ENCODE results near the gene MAT2B. TPM values are rescaled to one million over a fixed set of nuclear protein-coding genes. Genes with fewer than 3 reads are reported as not detected.
A peak's percentile ranks its signal among the peaks of the same experiment; 100 is the strongest.

MAT2B gene
- total RNA-seq = 10 to 100 TPM; 69.4 to 74.1 TPM

GRCh38 chr5:163505368-163506094, at the start of gene MAT2B:
TSS of gene MAT2B (plus strand) at chr5:163505619. CDS start at chr5:163505687, 68 bp downstream.
- H3K36me3 Mint-ChIP-seq (ENCODE audit: low read depth) = peaks cover 25% of the 10 kb centered on the region
- peak within 1 kb of the TSS; percentile 96 for H3K4me3 Mint-ChIP-seq
- CTCF ChIA-PET = interaction anchor here (1.1 to 4.1 kb wide), 6 partner anchors 9 to 51 kb away, joined by 3 to 25 read pairs (median 4); partner anchors contain the start of genes HMMR and NUDCD2
- no peaks in the 10 kb centered on the region for H3K9me3 Mint-ChIP-seq (ENCODE audit: insufficient read depth)
- no peaks in the 10 kb centered on the region for H3K27me3 Mint-ChIP-seq (ENCODE audit: low read depth)
- DNase-seq = peak; percentile 96
- peaks cover 40% of the 10 kb centered on the region for H3K4me1 Mint-ChIP-seq (ENCODE audit: low read depth)
- H3K27ac Mint-ChIP-seq = peak within 1 kb of the TSS; percentile 97
- POLR2A ChIA-PET = interaction anchor here (0.6 to 9.9 kb wide), 10 partner anchors 11 to 104 kb away, joined by 3 to 185 read pairs (median 4); partner anchors contain the start of genes HMMR and NUDCD2
- ATAC-seq = peak; percentile 93

- no peak overlapping the region for H3K27ac Mint-ChIP-seq
- peaks cover 59% of the 10 kb centered on the region for H3K36me3 Mint-ChIP-seq (ENCODE audit: low read depth)
- POLR2A ChIA-PET = interaction anchor here (7.9 kb wide), 1 partner anchor 15 kb away, joined by 153 read pairs; the partner anchor contains the start of gene CCNG1
- peaks cover 24% of the 10 kb centered on the region for H3K4me1 Mint-ChIP-seq (ENCODE audit: low read depth)
- H3K27me3 Mint-ChIP-seq (ENCODE audit: low read depth) = no peaks in the 10 kb centered on the region
- DNase-seq (no peak), ATAC-seq (no peak)
- no peaks in the 10 kb centered on the region for H3K9me3 Mint-ChIP-seq (ENCODE audit: insufficient read depth)
- no peak overlapping the region for H3K4me3 Mint-ChIP-seq
- CTCF ChIA-PET = interaction anchor here (1.2 kb wide), 1 partner anchor 11 kb away, joined by 4 read pairs; no protein-coding TSS in a partner anchor
Observed at GRCh38 chr5:163456029-163456589, 49.3 kb upstream of the MAT2B start.

- POLR2A ChIA-PET = interaction anchor here (6.6 to 7.9 kb wide), 2 partner anchors 16 to 49 kb away, joined by 153 to 185 read pairs; partner anchors contain the start of genes CCNG1 and MAT2B
- no peaks in the 10 kb centered on the region for H3K27me3 Mint-ChIP-seq (ENCODE audit: low read depth)
- CTCF ChIA-PET = interaction anchor here (1.2 kb wide), 1 partner anchor 12 kb away, joined by 4 read pairs; no protein-coding TSS in a partner anchor
- ATAC-seq (no peak), DNase-seq (no peak)
- H3K9me3 Mint-ChIP-seq (ENCODE audit: insufficient read depth) = no peaks in the 10 kb centered on the region
- peaks cover 57% of the 10 kb centered on the region for H3K36me3 Mint-ChIP-seq (ENCODE audit: low read depth)
- no peak overlapping the region for H3K27ac Mint-ChIP-seq
- no peak overlapping the region for H3K4me3 Mint-ChIP-seq
- peaks cover 27% of the 10 kb centered on the region for H3K4me1 Mint-ChIP-seq (ENCODE audit: low read depth)
Observed at GRCh38 chr5:163456840-163457239, 48.6 kb upstream of the MAT2B start.

DNA sequence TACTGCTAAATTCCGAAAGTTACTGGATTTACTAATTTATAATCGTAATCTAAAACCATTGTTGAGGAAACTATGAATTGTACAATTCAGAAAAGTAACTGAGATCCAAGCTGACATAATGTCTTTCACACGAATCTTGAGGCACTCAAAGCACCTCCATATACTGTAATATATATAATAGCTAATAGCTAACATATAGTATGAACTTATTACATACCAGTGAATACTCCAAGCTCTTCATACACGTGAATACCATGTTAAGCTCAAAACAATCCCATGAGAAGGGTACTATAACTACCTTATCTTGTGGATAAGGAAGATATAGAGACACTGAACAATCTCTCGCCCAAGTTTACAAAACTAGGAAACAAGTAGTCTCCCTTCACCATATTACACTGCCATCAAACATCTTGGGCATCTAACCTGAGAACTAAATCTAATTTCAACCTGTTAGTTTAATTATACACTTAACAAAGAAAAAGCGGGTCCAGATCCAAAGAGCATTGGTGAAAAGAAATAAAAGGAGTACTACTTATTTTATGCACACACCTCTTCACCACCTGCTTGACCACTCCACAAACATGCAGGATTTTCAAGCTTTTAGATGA, 46.5 kb upstream of the MAT2B start:
- ATAC-seq = no peak
- Mint-ChIP-seq H3K4me1 (ENCODE audit: low read depth) (peaks cover 37% of the 10 kb centered on the region), H3K4me3 (peak overlapping the region; percentile 96), H3K27me3 (ENCODE audit: low read depth) (no peaks in the 10 kb centered on the region), H3K36me3 (ENCODE audit: low read depth) (peaks cover 50% of the 10 kb centered on the region), H3K27ac (peak overlapping the region; percentile 100), H3K9me3 (ENCODE audit: insufficient read depth) (no peaks in the 10 kb centered on the region)
- no peak for DNase-seq
- ChIA-PET POLR2A (interaction anchor here (1.0 to 7.9 kb wide), 10 partner anchors 12 to 47 kb away, joined by 3 to 185 read pairs (median 15); partner anchors contain the start of genes CCNG1 and MAT2B), CTCF (interaction anchor here (1.0 to 4.4 kb wide), 10 partner anchors 8 to 51 kb away, joined by 3 to 25 read pairs (median 5); partner anchors contain the start of genes CCNG1 and MAT2B)

DNA sequence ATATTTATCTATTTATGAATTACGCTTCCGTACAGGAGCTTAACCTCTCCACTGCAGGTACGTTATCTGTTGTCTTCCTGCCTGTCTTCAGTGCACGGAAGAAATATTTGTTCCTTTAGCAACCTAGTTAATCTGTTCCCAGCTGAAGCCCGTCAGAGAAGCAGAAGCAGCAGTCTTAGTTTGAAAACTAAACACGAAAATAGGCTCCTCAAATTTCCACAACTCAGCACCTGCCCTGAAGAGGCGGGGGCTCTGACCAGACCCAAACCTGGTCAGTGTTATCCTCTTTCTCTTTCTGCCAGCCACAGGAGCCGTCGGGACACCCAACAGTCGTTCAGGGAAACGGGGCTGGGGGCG, 46.0 kb upstream of the MAT2B start:
- peaks cover 53% of the 10 kb centered on the region for H3K36me3 Mint-ChIP-seq (ENCODE audit: low read depth)
- POLR2A ChIA-PET = interaction anchor here (1.0 to 7.9 kb wide), 11 partner anchors 9 to 47 kb away, joined by 3 to 185 read pairs (median 15); partner anchors contain the start of genes CCNG1 and MAT2B
- no peaks in the 10 kb centered on the region for H3K27me3 Mint-ChIP-seq (ENCODE audit: low read depth)
- H3K9me3 Mint-ChIP-seq (ENCODE audit: insufficient read depth) = no peaks in the 10 kb centered on the region
- CTCF ChIA-PET = interaction anchor here (0.9 to 4.4 kb wide), 10 partner anchors 9 to 51 kb away, joined by 3 to 25 read pairs (median 7); partner anchors contain the start of genes CCNG1 and MAT2B
- no peak for ATAC-seq
- H3K4me1 Mint-ChIP-seq (ENCODE audit: low read depth) = peaks cover 42% of the 10 kb centered on the region
- peak overlapping the region; percentile 96 for H3K4me3 Mint-ChIP-seq
- H3K27ac Mint-ChIP-seq = peak overlapping the region; percentile 100
- no peak for DNase-seq

DNA sequence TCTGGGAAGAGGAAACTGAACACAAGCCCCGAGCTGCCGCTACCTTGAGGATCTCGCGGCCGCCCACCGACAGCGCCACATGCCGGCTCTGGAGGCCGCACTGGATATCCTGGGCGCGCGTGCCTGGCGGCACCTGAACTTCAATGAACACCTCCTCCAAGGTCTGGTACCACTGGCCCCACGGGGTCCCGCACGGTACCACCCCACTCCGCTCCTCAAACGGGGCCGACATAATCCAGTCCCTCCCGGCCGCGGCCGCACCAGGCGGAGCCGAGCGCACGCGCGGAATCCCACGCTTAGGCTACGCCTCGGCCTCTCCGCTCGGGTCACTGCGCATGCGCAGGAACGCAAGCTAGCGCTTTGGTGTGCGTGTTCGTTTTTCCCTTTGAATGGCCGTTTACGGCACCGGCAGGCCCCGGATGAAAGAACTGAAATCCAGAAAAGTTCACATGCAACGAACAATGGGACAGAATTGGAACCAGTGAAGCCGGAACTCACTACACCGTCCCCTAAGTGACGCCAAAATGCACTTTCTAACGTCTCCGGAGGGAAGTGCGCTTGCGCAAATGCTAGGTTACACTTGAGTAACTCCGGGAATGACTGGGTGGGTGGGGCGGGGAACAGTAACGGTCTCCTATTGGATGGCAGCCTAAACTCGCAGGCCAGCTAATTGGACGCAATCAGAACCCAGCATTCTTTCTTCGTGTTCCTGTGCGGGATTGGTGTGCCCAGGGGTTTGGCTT, 45.4 kb upstream of the MAT2B start, which contains the start of gene NUDCD2:
TSS of gene NUDCD2 (minus strand) at position 284 of the 743 bp plus-strand sequence. CDS start at position 232, 52 bp downstream.
- Mint-ChIP-seq H3K27ac (peak within 1 kb of the TSS; percentile 100), H3K27me3 (ENCODE audit: low read depth) (no peaks in the 10 kb centered on the region), H3K4me1 (ENCODE audit: low read depth) (peaks cover 45% of the 10 kb centered on the region), H3K36me3 (ENCODE audit: low read depth) (peaks cover 53% of the 10 kb centered on the region), H3K9me3 (ENCODE audit: insufficient read depth) (no peaks in the 10 kb centered on the region), H3K4me3 (peak within 1 kb of the TSS; percentile 96)
- ATAC-seq (peak; percentile 89), DNase-seq (peak; percentile 97)
- ChIA-PET CTCF (interaction anchor here (0.8 to 4.4 kb wide), 13 partner anchors 8 to 52 kb away, joined by 3 to 25 read pairs (median 6); partner anchors contain the start of genes CCNG1 and MAT2B), POLR2A (interaction anchor here (0.6 to 7.9 kb wide), 14 partner anchors 8 to 56 kb away, joined by 3 to 185 read pairs (median 15); partner anchors contain the start of genes CCNG1 and MAT2B)

DNA sequence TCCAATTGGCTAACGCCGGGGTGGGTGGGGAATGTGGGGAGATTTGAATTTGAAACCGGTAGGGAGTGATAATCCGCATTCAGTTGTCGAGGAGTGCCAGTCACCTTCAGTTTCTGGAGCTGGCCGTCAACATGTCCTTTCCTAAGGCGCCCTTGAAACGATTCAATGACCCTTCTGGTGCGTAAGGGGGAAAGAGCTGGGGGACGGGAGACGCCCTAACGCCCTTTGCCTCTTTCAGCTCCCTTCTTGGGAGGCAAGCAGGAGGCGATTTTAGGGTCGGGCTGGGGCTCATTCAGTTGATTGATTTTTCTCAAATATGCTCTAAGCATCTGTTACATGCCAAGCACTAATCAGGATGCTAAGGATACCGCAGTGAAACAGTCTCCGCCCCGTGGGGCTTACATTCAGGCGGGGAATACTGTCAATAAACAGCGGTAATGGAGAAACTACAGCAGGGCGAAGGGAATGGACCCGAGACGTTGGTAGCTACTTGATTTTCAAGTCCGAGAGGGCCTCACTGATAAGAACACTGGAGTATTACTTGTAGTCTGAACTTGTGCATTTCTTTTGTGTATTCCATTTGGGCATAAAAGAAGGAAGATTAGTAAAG, 44.8 kb upstream of the MAT2B start, which contains the start of gene HMMR:
TSS of gene HMMR (plus strand) at position 71 of the 610 bp plus-strand sequence. CDS start at position 132, 61 bp downstream.
- no peak for DNase-seq
- Mint-ChIP-seq H3K9me3 (ENCODE audit: insufficient read depth) (no peaks in the 10 kb centered on the region), H3K4me1 (ENCODE audit: low read depth) (peaks cover 42% of the 10 kb centered on the region), H3K36me3 (ENCODE audit: low read depth) (peaks cover 47% of the 10 kb centered on the region), H3K27me3 (ENCODE audit: low read depth) (no peaks in the 10 kb centered on the region), H3K27ac (peak within 1 kb of the TSS; percentile 100), H3K4me3 (peak within 1 kb of the TSS; percentile 96)
- ChIA-PET CTCF (interaction anchor here (0.8 to 4.4 kb wide), 8 partner anchors 14 to 52 kb away, joined by 3 to 25 read pairs (median 12); partner anchors contain the start of genes CCNG1 and MAT2B), POLR2A (interaction anchor here (1.0 to 7.9 kb wide), 13 partner anchors 8 to 55 kb away, joined by 3 to 185 read pairs (median 15); partner anchors contain the start of genes CCNG1 and MAT2B)
- no peak for ATAC-seq

- Mint-ChIP-seq H3K9me3 (ENCODE audit: insufficient read depth) (no peaks in the 10 kb centered on the region), H3K4me1 (ENCODE audit: low read depth) (peaks cover 35% of the 10 kb centered on the region), H3K36me3 (ENCODE audit: low read depth) (peaks cover 44% of the 10 kb centered on the region), H3K27ac (no peak overlapping the region), H3K4me3 (peak overlapping the region; percentile 25), H3K27me3 (ENCODE audit: low read depth) (no peaks in the 10 kb centered on the region)
- POLR2A ChIA-PET = interaction anchor here (6.6 to 7.9 kb wide), 2 partner anchors 22 to 43 kb away, joined by 153 to 185 read pairs; partner anchors contain the start of genes CCNG1 and MAT2B
- DNase-seq = no peak
- CTCF ChIA-PET = no interaction called here
- no peak for ATAC-seq
Observed at GRCh38 chr5:163463063-163463435, 42.4 kb upstream of the MAT2B start.

DNA sequence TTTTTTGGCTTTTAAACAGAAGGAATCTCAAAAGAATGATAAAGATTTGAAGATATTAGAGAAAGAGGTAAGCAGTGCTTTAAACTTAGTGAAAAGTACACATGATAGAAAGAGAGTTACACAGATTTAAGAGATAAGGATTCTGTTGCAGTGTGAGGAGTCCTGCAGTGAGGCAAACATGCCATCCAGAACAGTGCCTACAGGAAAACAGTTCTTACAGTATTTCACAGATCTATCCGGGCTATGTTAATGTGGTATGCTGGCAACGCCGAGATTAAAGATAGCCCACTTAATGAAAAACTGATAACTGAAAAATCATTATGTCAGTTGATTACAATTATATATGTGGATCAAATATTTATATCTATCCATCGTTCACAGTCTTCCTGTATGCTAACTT, 37.7 kb upstream of the MAT2B start:
- CTCF ChIA-PET = interaction anchor here (0.7 to 2.5 kb wide), 6 partner anchors 8 to 35 kb away, joined by 3 to 7 read pairs (median 4); partner anchors contain the start of gene NUDCD2
- peaks cover 32% of the 10 kb centered on the region for H3K4me1 Mint-ChIP-seq (ENCODE audit: low read depth)

More for the DNA sequence above, 37.7 kb upstream of the MAT2B start:
- no peaks in the 10 kb centered on the region for H3K27me3 Mint-ChIP-seq (ENCODE audit: low read depth)
- ATAC-seq (no peak), DNase-seq (no peak)
- POLR2A ChIA-PET = interaction anchor here (0.7 to 1.4 kb wide), 2 partner anchors 8 to 29 kb away, joined by 4 read pairs; partner anchors contain the start of genes HMMR and NUDCD2
- H3K27ac Mint-ChIP-seq = no peak overlapping the region
- H3K9me3 Mint-ChIP-seq (ENCODE audit: insufficient read depth) = no peaks in the 10 kb centered on the region
- H3K4me3 Mint-ChIP-seq = no peak overlapping the region
- H3K36me3 Mint-ChIP-seq (ENCODE audit: low read depth) = peaks cover 55% of the 10 kb centered on the region

Data from activated CD8-positive, alpha-beta T cell treated with anti-CD3 and anti-CD28 coated beads, Interleukin-2, amount 10 ng/mL, durations not matched to agents 7 days and 5 days (primary cell).